Endothelial cell of umbilical vein (primary cell): Measurements from ENCODE around the gene PTPN23. TPM values are rescaled to one million over a fixed set of nuclear protein-coding genes. Genes with fewer than 3 reads are reported as not detected.

Experiments
- BruUV-seq: library from RNA; stranded (reverse); fragments of 400-500 nt; replicated peaks from 2 replicates; lab custom pipeline; 2021; lab: Mats Ljungman, UMichigan
- CTCF ChIA-PET: fragments of 300-600, 350-600 bp; sonication (Branson Sonifier 250); formaldehyde crosslinking; loops from one replicate; lab custom pipeline; 2021; ENCODE audit warnings: antibody characterized with exemption, inconsistent platforms; lab: Charles Lee
- POLR2A ChIA-PET: fragments of 300-600, 350-600 bp; sonication (Branson Sonifier 250); formaldehyde crosslinking; loops from one replicate; lab custom pipeline; 2021; ENCODE audit warnings: antibody characterized with exemption, inconsistent platforms; lab: Charles Lee
- DNase-seq: peaks from one replicate; pipeline ENCODE4 v3.0.0-alpha.2; 2011; ENCODE audit warnings: low read depth, low spot score
- FAIRE-seq: peaks from 2 replicates; lab custom pipeline; 2011; peaks lifted over from hg19 to GRCh38; lab: Jason Lieb, UNC
- H2AFZ ChIP-seq: 2 replicates; pipeline ENCODE4 v1.6.0; 2012; ENCODE audit warnings: low read depth, low read length, control low read depth, inconsistent platforms
- H3K27ac ChIP-seq: 2 replicates; pipeline ENCODE4 v1.5.1; 2011; ENCODE audit warnings: low read depth, mild to moderate bottlenecking, control low read depth, low read length, moderate library complexity; ENCODE audit not compliant: insufficient read depth
- H3K27me3 ChIP-seq, 2 experiments: 2 replicates each; pipeline versions ENCODE4 v1.6.0 to v1.6.1; 2011; ENCODE audit warnings: low read length in 2 of 2, mixed read lengths in 1 of 2; ENCODE audit not compliant: control insufficient read depth in 2 of 2, insufficient read depth in 2 of 2
- H3K36me3 ChIP-seq, 2 experiments: 2 replicates in 1 of 2; 3 replicates in 1 of 2; pipeline ENCODE4 v1.5.1; 2011; ENCODE audit warnings: low read length in 2 of 2, mild to moderate bottlenecking in 1 of 2, moderate library complexity in 1 of 2; ENCODE audit not compliant: control insufficient read depth in 2 of 2, insufficient read depth in 2 of 2; ENCODE audit errors: extremely low read depth in 1 of 2
- H3K4me1 ChIP-seq: 3 replicates; pipeline ENCODE4 v1.5.1; 2011; ENCODE audit warnings: mild to moderate bottlenecking, low read length; ENCODE audit not compliant: control insufficient read depth, insufficient read depth; ENCODE audit errors: extremely low read depth
- H3K4me2 ChIP-seq: 2 replicates; pipeline ENCODE4 v1.6.1; 2011; ENCODE audit warnings: low read length, control low read depth, mixed read lengths; ENCODE audit not compliant: insufficient read depth
- H3K4me3 ChIP-seq, 3 experiments: fragments of 200-600 bp in 1 of 3; sonication (generic), shearing (Covaris generic) in 1 of 3; replicated peaks in 1 of 3; 2 replicates each; pipeline ENCODE4 v1.5.1; 2011 to 2016; ENCODE audit warnings: control low read depth in 3 of 3, low read length in 3 of 3, mild to moderate bottlenecking in 2 of 3, inconsistent platforms in 1 of 3, low read depth in 1 of 3, moderate library complexity in 1 of 3; ENCODE audit not compliant: insufficient read depth in 1 of 3
- H3K79me2 ChIP-seq: 2 replicates; pipeline ENCODE4 v1.6.0; 2012; ENCODE audit warnings: low read length, inconsistent platforms; ENCODE audit not compliant: control insufficient read depth, insufficient read depth
- H3K9ac ChIP-seq: replicated peaks from 2 replicates; pipeline ENCODE3; 2011; ENCODE audit warnings: low read length, control low read depth; ENCODE audit not compliant: insufficient read depth; ENCODE audit errors: extremely low read depth
- H3K9me1 ChIP-seq: replicated peaks from 3 replicates; pipeline ENCODE4 v1.6.0; 2011; ENCODE audit warnings: mild to moderate bottlenecking, low read length; ENCODE audit not compliant: control insufficient read depth, insufficient read depth; ENCODE audit errors: extremely low read depth
- H3K9me3 ChIP-seq: replicated peaks from 2 replicates; pipeline ENCODE4 v1.5.1; 2012; ENCODE audit warnings: low read length, inconsistent platforms; ENCODE audit not compliant: control insufficient read depth, insufficient read depth
- H4K20me1 ChIP-seq: replicated peaks from 2 replicates; pipeline ENCODE3; 2011; ENCODE audit warnings: mild to moderate bottlenecking, low read length; ENCODE audit not compliant: control insufficient read depth, insufficient read depth; ENCODE audit errors: extremely low read depth
- CTCF ChIP-seq, 2 donors: IDR thresholded peaks; 1 replicate in 1 of 2; 2 replicates in 1 of 2; pipeline ENCODE4 v1.5.1; 2011; ENCODE audit warnings: low read length in 2 of 2, mild to moderate bottlenecking in 2 of 2, moderate library complexity in 2 of 2, control low read depth in 1 of 2, inconsistent platforms in 1 of 2, low read depth in 1 of 2; ENCODE audit not compliant: insufficient read depth in 1 of 2; ENCODE audit errors: extremely low read depth in 1 of 2
- EZH2 ChIP-seq: IDR thresholded peaks from 2 replicates; pipeline ENCODE4 v1.6.1; 2012; ENCODE audit warnings: borderline replicate concordance, low read depth, mild to moderate bottlenecking, moderate library complexity, low read length, inconsistent platforms; ENCODE audit not compliant: severe bottlenecking
- FOS ChIP-seq: IDR thresholded peaks from 2 replicates; pipeline ENCODE4 v1.6.1; 2011; ENCODE audit warnings: mild to moderate bottlenecking, low read length, moderate library complexity, borderline replicate concordance; ENCODE audit not compliant: insufficient read depth
- GATA2 ChIP-seq: IDR thresholded peaks from 2 replicates; pipeline ENCODE4 v1.7.0; 2011; ENCODE audit warnings: low read depth, mild to moderate bottlenecking, moderate library complexity, mixed read lengths, low read length; ENCODE audit not compliant: insufficient read length, insufficient read depth
- JUN ChIP-seq: IDR thresholded peaks from 2 replicates; pipeline ENCODE4 v1.6.1; 2011; ENCODE audit warnings: borderline replicate concordance, low read depth; ENCODE audit not compliant: insufficient read length, insufficient read depth
- MAX ChIP-seq: IDR thresholded peaks from 2 replicates; pipeline ENCODE4 v1.6.1; 2011; ENCODE audit not compliant: insufficient read depth, insufficient read length
- MYC ChIP-seq: IDR thresholded peaks from one replicate; pipeline ENCODE4 v1.6.1; 2011; ENCODE audit warnings: mild to moderate bottlenecking, low read depth, low read length
- POLR2A ChIP-seq: IDR thresholded peaks from 2 replicates; pipeline ENCODE4 v1.6.1; 2012; ENCODE audit warnings: low read depth, mild to moderate bottlenecking, control low read depth, low read length
- POLR2AphosphoS5 ChIP-seq: IDR thresholded peaks from 2 replicates; pipeline ENCODE4 v1.6.1; 2012; ENCODE audit warnings: low read depth, mild to moderate bottlenecking, control low read depth, low read length, moderate library complexity; ENCODE audit not compliant: insufficient read depth
- dilution Hi-C: fragments of 300-500 bp; cut with MboI; formaldehyde crosslinking; loops from one replicate; pipeline ENCODE4 v1.15.0; 2019; ENCODE audit warnings: low sequenced_read_pairs; ENCODE audit not compliant: extremely low pct_ligation_motif_present
- intact Hi-C: fragments of 100-400 bp; cut with micrococcal nuclease; formaldehyde crosslinking; loops from one replicate; pipeline ENCODE4 v1.10.0; 2022
- polyA plus RNA-seq, 4 experiments: library from polyadenylated mRNA; depleted of rRNA in 3 of 4; stranded (reverse) in 3 of 4; unstranded in 1 of 4; fragments of >200 nt; gene quantifications; 2 replicates each; pipeline versions ENCODE4 v1.2.1 to v1.2.3, GENCODE V29; 2011 to 2012; ENCODE audit warnings: missing spikeins in 1 of 4
- total RNA-seq: library from RNA; stranded (reverse); gene quantifications from 2 replicates; pipeline ENCODE4 v1.2.3, GENCODE V29; 2021

Gene PTPN23
- total and polyA plus RNA-seq, 2 donors (not counting 3 experiments of a cell fraction or from before 2014, with no cell fraction given) = 8.5 to 63.5 TPM

GRCh38 chr3:47414161-47414564 lies 33.3 kb downstream of the PTPN23 start:
- no peak for FAIRE-seq
- no peaks in the 10 kb centered on the region for H3K4me1 ChIP-seq
- H3K9me1 ChIP-seq = no peaks in the 10 kb centered on the region
- intact Hi-C loops = no loop called here
- no peak overlapping the region for H2AFZ ChIP-seq
- no peak for TF ChIP-seq JUN
- TF ChIP-seq CTCF (IDR thresholded peaks at IDR 0.05; ENCODE audit: extremely low read depth in 1 of 2, insufficient read depth in 1 of 2, low read depth in 1 of 2, low read length in 2 of 2) = no peak
- TF ChIP-seq MYC = no peak
- TF ChIP-seq EZH2 = no peak
- no peak for TF ChIP-seq POLR2A
- no peak for TF ChIP-seq FOS
- TF ChIP-seq MAX = no peak
- TF ChIP-seq GATA2 = no peak
- no peak for TF ChIP-seq POLR2AphosphoS5
- no peak for DNase-seq
- H3K79me2 ChIP-seq = no peaks in the 10 kb centered on the region
- H4K20me1 ChIP-seq = no peaks in the 10 kb centered on the region
- H3K27ac ChIP-seq = no peak overlapping the region
- H3K27me3 ChIP-seq = no peaks in the 10 kb centered on the region
- H3K9me3 ChIP-seq = no peaks in the 10 kb centered on the region
- no TSS peak for BruUV-seq
- H3K9ac ChIP-seq = no peak overlapping the region
- H3K4me2 ChIP-seq = no peak overlapping the region
- CTCF ChIA-PET = interaction anchor here (1.2 kb wide), 1 partner anchor 20 kb away, joined by 3 read pairs; no protein-coding TSS in a partner anchor
- dilution Hi-C loops = no loop called here
- H3K4me3 ChIP-seq = no peak overlapping the region
- peaks cover 0 to 62% of the 10 kb centered on the region in 2 experiments for H3K36me3 ChIP-seq
- POLR2A ChIA-PET = no interaction called here
